GM18499 (cell line): ENCODE measurements around the gene BTBD16.
A peak's percentile ranks its signal among the peaks of the same experiment; 100 is the strongest.

ENCODE experiments used
- ATAC-seq: cut with Tn5 transposase; IDR thresholded peaks from one replicate; pipeline ENCODE4 v1.9.1; 2021; ENCODE audit warnings: moderate number of reproducible peaks; ENCODE audit not compliant: insufficient read depth, unreplicated experiment

BTBD16 gene

GRCh38 chr10:122292376-122292775 is 21.3 kb downstream of the BTBD16 start:
- ATAC-seq, result no peak

GRCh38 chr10:122293156-122293960 is 22.3 kb downstream of the BTBD16 start:
- no peak for ATAC-seq

DNA sequence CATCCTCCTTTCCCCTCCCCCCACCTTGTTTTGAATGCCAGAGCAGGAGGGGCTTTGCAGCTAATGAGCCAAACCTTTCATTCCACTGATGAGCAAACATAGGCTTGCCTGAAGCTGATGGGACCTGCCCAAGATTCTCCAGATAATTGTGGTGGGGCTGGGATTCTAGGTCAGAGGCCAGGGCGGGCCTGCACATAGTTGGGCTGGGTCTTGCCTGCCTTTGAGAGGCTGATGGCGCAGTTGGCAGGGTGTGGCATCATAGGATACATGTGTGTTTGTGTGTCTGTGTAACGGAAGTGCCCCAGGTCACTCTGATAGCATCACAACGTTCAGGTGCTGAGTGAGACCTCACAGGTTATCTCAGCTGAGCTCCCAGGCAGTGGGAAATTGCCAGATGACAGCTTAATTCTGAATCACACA is 22.9 kb downstream of the BTBD16 start:
- ATAC-seq, result no peak

DNA sequence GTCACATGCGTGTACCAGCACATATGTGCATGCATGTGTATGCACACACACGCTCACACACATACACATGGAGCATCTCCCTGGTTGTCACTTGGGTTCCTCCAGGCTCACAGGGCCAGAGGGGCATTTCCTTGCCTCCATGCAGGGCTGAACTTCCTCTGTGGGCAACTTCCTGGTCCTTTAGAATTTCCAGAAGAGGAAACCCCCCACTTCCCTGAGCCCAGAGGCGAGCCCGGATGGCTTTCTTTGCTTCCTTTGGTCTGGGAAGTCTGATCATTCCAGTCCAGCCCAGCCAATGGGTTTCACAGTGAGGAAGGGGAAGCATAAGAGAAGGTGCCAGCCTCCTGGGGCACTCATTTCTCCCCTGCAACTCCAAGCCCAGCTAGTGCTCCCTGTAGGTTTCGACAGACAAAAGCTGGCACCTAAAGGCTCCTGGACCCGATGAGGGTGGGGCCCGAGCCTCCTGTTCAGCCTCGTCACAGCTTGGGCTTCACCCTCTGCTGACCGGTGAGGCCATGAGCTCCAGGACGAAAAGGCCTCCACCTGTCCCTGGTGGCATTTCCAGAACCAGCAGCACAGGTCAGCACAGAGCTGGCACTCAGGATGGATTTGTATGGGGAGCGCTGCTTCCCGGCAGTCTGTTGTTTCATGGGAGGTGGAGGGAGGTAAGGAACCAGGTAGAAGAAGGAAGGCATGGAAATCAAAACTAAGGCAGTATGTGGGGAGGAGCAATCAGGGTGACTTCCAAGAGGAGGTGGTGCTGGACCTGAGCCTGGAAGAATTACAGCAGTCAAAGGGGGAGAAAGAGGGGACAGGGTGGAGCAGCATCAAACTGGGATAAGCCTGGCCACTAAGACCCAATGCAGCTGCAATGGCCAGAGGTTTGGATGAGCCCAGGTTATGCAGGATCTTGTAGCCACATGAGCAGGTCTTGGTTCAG is 23.7 kb downstream of the BTBD16 start:
- ATAC-seq, result no peak

GRCh38 chr10:122295451-122295809 is 24.3 kb downstream of the BTBD16 start:
- no peak for ATAC-seq

DNA sequence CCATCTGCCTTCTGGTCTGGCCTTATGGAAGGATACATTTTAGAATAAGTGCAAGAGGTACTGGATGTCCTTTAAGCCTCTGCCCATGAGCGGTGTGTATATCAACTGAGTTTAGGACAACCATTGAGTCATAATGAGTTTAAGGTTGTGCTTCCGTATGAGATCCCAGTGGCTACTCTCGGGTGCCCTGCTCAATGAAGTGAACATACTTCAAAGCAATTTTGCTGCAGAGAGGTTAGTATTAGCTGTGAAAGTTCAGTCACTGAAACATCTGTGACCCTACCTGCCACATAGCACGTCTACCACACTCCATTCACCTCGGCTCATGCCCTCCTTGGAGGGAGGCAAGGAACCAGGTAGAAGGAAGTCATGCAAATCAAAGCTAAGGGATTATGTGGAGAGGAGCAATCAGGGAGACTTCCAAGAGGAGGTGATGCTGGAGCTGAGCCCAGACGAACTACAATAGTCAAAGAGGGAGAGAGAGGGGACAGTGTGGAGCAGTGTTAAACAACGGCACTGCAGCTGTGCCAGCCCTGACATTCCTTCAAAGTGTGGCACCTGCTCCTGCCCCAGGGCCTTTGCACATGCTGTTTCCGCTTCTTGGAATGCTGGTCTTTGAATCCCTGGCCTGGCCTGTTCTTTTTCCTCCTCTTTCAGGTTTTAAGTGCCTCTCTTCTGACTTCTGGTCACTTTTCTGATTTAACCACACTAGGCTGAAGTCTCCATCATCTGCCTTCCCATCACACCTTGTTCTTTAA is 25.4 kb downstream of the BTBD16 start:
- peak; percentile 43 for ATAC-seq

DNA sequence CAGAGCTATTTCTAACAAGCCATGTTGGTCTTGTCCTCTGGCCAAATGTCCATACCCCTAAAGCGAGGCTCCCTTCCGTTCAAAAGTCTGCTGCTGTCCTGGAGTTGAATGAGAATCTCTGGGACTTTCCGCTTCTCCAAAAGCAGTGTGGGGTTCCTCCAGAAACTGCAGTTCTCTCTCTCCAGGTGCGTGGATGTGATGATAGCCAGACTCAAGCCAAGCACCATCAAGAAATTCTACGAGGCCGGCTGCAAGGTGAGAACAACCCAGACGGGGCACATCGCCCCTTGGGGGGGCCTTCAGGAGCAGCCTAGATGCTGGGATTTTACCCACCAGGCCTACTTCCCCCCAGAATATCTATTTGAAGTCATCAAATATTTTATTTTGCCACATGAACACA is 26.5 kb downstream of the BTBD16 start:
- no peak for ATAC-seq

GRCh38 chr10:122298206-122298597 is 27.1 kb downstream of the BTBD16 start:
- ATAC-seq, result no peak

- ATAC-seq, result no peak
Observed at GRCh38 chr10:122298598-122299301, 27.7 kb downstream of the BTBD16 start.

DNA sequence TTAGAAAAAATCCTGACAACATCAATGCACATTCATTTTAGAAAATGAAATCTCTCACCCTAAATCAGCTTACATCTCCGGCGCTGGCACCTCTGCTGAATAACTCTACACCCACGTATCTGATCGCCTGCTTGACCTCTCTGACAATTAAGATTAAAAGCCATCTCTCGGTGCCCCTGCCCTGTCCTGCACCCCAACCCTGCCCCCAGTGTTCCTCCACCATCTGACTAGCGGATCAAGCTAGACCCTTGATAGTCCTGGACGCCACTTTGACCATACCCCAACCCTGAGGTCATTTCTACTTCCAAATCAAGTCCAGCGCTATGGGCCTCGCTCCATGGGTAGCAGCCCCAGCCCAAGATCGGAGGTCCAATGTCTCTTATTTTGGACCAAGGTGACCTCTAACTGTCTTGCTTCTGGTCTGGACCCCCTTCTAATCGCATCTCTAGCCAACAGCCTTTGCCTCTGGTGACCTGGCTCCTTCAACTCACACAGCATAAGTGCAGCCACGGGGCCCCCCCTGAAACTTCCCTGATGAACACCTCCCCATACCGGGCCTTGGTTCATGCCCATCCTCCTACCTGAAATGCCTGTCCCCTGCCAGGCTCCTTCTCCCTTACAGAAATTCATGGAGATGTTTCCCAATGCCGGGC is 28.5 kb downstream of the BTBD16 start:
- no peak for ATAC-seq

DNA sequence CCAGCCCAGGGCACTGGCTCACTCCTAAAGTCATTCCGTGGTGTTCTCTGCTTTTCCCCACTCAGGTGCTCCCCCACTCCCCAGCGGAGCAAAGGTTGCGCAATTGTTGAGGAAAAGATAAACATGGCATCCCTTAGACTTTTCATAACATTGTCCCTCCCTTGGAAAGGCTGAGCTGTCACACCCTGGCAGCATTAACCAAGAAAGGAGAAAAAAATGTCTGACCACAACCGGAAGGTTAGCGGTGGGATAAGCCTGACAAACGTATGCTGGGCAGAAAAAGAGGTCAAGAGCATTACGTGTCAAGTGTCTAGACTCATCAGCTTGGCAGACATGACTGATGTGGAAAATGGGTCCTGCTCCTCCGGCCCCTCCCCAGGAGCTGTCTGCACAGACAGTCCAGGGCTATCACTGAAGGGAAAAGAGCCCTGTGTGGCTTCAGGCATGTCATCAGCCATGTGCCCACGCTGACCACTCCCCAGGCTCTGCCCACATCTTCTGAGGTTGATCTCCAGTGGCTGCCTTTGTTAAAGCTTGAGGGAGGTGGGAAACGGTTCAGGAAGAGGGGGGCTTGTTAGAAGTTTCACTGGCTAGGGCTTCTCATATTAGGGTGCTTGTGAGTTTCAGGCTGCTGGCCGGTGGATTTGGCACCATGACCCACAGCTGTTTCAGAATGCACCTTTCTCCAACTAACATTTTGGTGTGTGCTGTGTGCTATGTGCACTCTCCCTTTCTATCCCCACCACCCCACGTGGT is 30.1 kb downstream of the BTBD16 start:
- no peak for ATAC-seq

DNA sequence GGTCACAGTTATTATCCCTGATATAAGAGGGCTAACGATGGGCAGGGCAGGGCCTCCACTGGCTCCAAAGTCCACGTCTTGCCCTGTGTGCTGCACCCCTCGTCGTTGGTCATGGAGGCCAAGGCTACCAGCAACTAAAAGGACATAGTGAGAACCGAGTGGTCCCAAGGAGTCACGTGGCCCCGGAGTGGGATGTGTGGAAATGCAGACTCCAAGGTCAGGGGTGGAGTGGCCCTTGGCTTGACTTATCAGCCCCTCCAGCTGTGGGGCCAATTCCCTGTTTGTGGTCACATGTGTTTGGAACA is 30.7 kb downstream of the BTBD16 start:
- ATAC-seq, result no peak

GRCh38 chr10:122302315-122302714 is 31.2 kb downstream of the BTBD16 start:
- ATAC-seq, result no peak

DNA sequence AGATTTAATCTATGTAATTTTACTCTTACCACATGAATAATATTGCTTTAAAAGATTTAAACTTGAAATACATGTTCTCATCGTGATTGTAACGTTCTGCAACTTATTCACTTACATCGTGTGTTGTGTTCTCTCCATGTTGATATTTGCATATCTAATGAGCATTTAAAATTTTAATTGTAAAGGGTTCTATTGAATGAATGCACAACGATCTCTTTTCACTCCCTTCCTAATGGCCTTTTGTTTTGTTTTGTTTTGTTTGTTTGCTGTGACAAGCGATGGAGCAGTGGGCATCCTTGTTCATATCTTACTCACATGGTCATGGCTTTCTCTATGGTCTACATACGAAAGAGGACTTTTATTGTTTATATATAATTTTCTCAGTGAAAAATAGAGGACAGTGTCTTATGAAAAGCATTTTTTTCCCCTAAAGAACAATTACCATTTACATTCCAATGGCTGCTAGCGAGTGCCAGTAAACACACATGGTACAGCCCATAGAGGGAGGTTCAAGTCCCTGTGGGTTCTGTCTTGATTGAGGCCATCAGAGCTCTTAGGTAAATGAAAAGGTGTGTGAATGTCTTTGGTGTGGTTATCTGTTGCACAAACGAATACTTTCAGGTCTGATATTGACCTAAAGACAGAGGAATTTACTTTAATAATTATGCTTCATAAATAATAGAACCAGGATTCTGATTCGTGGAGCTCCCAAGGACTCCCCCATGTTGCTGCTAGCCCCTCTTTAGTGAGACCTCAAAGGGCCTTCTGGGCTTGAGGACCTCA is 32.4 kb downstream of the BTBD16 start:
- ATAC-seq, result no peak

DNA sequence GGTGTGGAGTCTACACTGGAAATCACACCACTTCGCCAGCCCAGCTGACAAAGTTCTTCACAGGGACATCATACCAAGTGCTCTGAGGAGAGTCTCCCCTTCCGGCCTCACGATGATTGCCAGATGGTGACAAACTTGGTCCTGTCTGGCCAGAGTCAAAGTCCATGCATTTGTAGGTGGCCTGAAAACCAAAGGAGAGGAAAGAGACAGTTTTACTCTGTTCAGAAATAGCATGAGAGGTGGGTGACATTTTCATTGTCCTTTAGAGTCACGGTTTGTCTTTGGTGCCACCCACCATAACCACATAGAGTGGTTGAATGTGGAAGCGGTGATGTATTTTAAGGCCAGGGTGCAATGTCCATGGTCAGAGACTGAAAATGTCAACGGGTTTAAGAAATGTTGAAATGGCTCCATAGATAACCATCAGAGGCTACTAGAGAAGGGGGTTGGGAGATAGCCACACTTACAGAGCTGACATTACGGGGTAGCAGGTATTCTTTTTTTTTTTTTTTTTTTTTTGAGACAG is 33.0 kb downstream of the BTBD16 start:
- ATAC-seq, result no peak

DNA sequence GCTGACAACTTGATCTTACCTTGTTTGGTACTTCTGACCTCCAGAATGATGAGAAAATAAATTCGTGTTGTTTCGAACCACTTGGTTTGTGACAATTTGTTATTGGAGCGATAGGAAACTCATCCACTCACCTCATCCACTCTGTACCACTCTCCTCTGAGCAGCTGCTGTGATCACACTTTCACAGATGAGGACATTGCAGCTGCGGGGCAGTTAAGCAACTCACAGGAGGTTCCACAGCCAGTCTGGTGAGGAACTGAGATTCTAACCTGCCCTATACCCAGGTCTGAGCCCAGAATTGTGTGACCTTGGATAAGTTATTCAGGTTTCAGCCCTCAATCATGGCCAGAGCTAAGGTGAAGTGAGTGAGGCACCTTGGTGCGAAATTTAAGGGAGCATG is 35.2 kb downstream of the BTBD16 start:
- no peak for ATAC-seq

- ATAC-seq, result no peak
Observed at GRCh38 chr10:122306744-122307143, 35.6 kb downstream of the BTBD16 start.
